ENCODE measurements around the gene MBNL1. TPM values are rescaled to one million over a fixed set of nuclear protein-coding genes. Genes with fewer than 3 reads are reported as not detected.

MBNL1 gene
- total and polyA plus RNA-seq, 2 of the 13 experiments (the other 11 are each of a cell fraction or from before 2014, with no cell fraction given) = 27.1 to 55.4 TPM

DNA sequence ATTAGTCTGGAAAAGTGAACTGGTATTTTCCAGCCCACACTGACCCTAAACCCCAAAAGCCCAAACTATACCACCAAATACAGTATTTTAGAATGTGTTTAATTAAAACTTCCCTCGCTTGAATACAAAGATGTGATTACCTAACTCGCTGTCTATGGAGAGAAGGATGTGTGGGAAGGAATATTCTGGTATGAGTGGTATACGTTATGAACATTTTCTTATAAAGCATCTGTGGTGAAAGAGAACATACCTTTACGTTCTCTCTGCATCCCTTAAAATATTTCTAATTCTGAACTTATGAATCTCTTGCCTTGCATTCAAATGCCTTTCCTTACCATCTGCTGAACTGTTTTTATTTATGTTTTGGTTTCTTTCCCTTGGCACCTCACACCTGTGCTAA lies 201.4 kb downstream of the MBNL1 start (continued):
- TF ChIP-seq ASH2L (IDR thresholded peaks at IDR 0.05; ENCODE audit: insufficient read length, low read depth, low read length) (no peak), BHLHE40 (IDR thresholded peaks at IDR 0.05; ENCODE audit: low read length) (no peak), ZNF773 (CRISPR knock-in tag; IDR thresholded peaks at IDR 0.05; ENCODE audit: borderline replicate concordance) (no peak), NFE2L1 (CRISPR knock-in tag; IDR thresholded peaks at IDR 0.05; ENCODE audit: borderline replicate concordance) (no peak), MIER3 (CRISPR knock-in tag; IDR thresholded peaks at IDR 0.05; ENCODE audit: borderline replicate concordance) (no peak)

DNA sequence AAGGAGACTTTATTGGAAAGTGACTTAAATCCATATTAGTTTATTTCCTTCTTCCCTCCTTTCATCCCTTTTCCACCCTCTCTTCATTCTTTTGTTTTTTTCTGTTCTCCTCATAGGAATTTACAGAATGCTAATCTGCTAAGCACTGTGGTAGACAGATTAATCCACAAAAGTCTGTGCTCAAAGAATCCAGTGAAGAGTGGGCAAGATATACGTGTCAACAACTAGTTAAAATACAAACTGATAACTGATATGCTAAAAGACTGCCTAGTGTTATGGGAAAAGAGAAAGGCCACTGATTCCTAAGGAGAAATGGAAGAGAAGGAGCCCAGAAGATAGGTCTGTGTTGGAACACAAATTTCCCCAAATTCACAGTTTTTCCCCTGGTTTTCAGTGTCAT lies 202.2 kb downstream of the MBNL1 start:
- Histone ChIP-seq H3K4me3 (replicated peaks in 1 of 3; ENCODE audit: insufficient read depth in 1 of 3, low read depth in 2 of 3, low read length in 3 of 3) (no peak overlapping the region), H3K36me3 (replicated peaks in 1 of 2; ENCODE audit: control insufficient read depth in 1 of 2, insufficient read depth in 2 of 2, low read length in 2 of 2) (no peaks in the 10 kb centered on the region), H3K27me3 (ENCODE audit: control insufficient read depth in 1 of 2, insufficient read depth in 2 of 2, low read length in 2 of 2) (no peaks in the 10 kb centered on the region), H3K4me2 (ENCODE audit: low read depth, low read length) (no peak overlapping the region), H3K9me3 (ENCODE audit: low read length) (0 out of 2 replicates have a peak, but pooled peaks cover 4% of the 10 kb centered on the region), H2AFZ (ENCODE audit: low read length) (no peak overlapping the region), H3K9ac (ENCODE audit: insufficient read depth, low read depth, low read length) (no peak overlapping the region), H3K4me1 (ENCODE audit: insufficient read depth, low read length) (no peaks in the 10 kb centered on the region), H3K79me2 (ENCODE audit: insufficient read depth, low read length) (no peaks in the 10 kb centered on the region), H4K20me1 (ENCODE audit: insufficient read depth, low read length) (no peaks in the 10 kb centered on the region), H3K27ac (ENCODE audit: extremely low read length, insufficient read depth, low read length) (no peak overlapping the region)
- no peak for FAIRE-seq
- ATAC-seq = no peak
- 16% methylated on average over 1 of the region's 1 CpG for WGBS (ENCODE audit: low lambda C conversion rate)
- POLR2A ChIA-PET = no interaction called here
- CTCF ChIA-PET (ENCODE audit: low intra/inter-chr PET ratio, low total read pairs) = interaction anchor here (0.7 kb wide), 1 partner anchor 288 kb away, joined by 3 read pairs; no protein-coding TSS in a partner anchor
- BruUV-seq (replicated peaks) = no TSS peak
- DNase-seq (ENCODE audit: low spot score) = no peak
- in situ Hi-C loops (cut with HindIII; ENCODE audit: extremely low pct_ligation_motif_present, low pct_unique_long_range_greater_than_20kb) (loop anchor here (10.0 kb wide), 1 partner anchor 104 kb away; no protein-coding TSS in a partner anchor), intact Hi-C loops (cut with micrococcal nuclease; ENCODE audit: unreplicated experiment) (loop anchor here (5.0 kb wide), 1 partner anchor 491 kb away; no protein-coding TSS in a partner anchor)
- TF ChIP-seq GPN1 (CRISPR knock-in tag; IDR thresholded peaks at IDR 0.05; ENCODE audit: borderline replicate concordance) (no peak), JUN (CRISPR knock-in tag; IDR thresholded peaks at IDR 0.05) (no peak), PHB2 (IDR thresholded peaks at IDR 0.05; ENCODE audit: partially characterized antibody) (no peak), RBM39 (IDR thresholded peaks at IDR 0.05; ENCODE audit: low read depth, low read length, poor library complexity, severe bottlenecking) (no peak), TIGD3 (CRISPR knock-in tag; IDR thresholded peaks at IDR 0.05; ENCODE audit: borderline replicate concordance) (no peak), BORCS8-MEF2B (CRISPR knock-in tag; IDR thresholded peaks at IDR 0.05) (no peak), HNF4A (CRISPR knock-in tag; IDR thresholded peaks at IDR 0.05) (no peak), ETV5 (CRISPR knock-in tag; IDR thresholded peaks at IDR 0.05; ENCODE audit: borderline replicate concordance) (no peak), ADNP (CRISPR knock-in tag; IDR thresholded peaks at IDR 0.05) (no peak), PHF5A (CRISPR knock-in tag; IDR thresholded peaks at IDR 0.05; ENCODE audit: low read depth, unreplicated experiment) (no peak), PHF8 (CRISPR knock-in tag; IDR thresholded peaks at IDR 0.05) (no peak), ZNF562 (CRISPR knock-in tag; IDR thresholded peaks at IDR 0.05; ENCODE audit: borderline replicate concordance) (no peak), KLF15 (CRISPR knock-in tag; IDR thresholded peaks at IDR 0.05; ENCODE audit: borderline replicate concordance) (no peak), ETS1 (CRISPR knock-in tag; IDR thresholded peaks at IDR 0.05) (no peak), GTF2F1 (IDR thresholded peaks at IDR 0.05; ENCODE audit: low read length) (no peak)
- TF ChIP-seq, protein P1, sequence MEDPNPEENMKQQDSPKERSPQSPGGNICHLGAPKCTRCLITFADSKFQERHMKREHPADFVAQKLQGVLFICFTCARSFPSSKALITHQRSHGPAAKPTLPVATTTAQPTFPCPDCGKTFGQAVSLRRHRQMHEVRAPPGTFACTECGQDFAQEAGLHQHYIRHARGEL (CRISPR knock-in tag; IDR thresholded peaks at IDR 0.05) = no peak
- TF ChIP-seq, protein P2, sequence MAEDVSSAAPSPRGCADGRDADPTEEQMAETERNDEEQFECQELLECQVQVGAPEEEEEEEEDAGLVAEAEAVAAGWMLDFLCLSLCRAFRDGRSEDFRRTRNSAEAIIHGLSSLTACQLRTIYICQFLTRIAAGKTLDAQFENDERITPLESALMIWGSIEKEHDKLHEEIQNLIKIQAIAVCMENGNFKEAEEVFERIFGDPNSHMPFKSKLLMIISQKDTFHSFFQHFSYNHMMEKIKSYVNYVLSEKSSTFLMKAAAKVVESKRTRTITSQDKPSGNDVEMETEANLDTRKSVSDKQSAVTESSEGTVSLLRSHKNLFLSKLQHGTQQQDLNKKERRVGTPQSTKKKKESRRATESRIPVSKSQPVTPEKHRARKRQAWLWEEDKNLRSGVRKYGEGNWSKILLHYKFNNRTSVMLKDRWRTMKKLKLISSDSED (CRISPR knock-in tag; IDR thresholded peaks at IDR 0.05) = no peak
